GM18498 (cell line): Measurements from ENCODE around the gene KCNJ6.

Source experiments
- ATAC-seq: cut with Tn5 transposase; IDR thresholded peaks from one replicate; pipeline ENCODE4 v1.9.1; 2021; ENCODE audit warnings: mild to moderate bottlenecking, moderate library complexity; ENCODE audit not compliant: unreplicated experiment

KCNJ6 gene

GRCh38 chr21:37868446-37869295 is 47.6 kb downstream of the KCNJ6 start:
- no peak for ATAC-seq

- ATAC-seq = no peak
Measured at GRCh38 chr21:37866027-37866426, 50.2 kb downstream of the KCNJ6 start.

DNA sequence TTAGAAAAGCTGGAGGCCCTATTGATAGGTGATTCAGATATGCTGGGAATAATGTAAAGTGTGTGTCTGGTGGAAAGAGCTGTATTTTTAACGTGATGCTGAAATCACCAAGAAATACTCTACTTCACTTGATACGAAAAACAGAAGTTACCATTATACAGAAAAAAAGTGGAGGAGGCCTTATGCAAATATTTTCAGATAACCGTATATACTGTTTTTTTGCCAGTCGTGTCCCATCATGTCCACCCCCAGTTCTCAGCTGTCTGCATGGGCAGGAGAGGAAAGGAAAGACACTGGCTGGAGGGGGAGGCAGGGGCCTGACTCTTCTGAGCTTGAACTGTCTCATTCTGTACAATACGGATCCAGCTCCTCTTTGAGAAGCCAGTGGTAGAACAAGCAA is 51.1 kb downstream of the KCNJ6 start:
- ATAC-seq = no peak

DNA sequence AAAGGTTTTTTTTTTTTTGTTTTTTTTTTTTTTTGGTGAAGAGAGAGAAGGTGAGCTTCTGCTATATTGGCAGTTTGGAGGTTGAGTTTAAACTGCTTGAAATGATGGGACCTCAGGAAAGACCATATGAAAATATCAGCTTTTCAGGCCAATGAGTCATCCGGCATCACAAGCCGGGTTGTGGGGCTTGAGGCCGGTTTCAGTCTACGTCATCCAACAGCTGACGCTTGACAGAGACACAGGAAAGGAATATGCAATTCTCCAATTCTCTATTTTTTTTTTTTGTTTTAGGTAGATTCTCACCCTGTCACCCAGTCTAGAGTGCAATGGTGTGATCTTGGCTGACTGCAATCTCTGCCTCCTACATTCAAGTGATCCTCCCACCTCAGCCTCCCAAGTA is 52.4 kb downstream of the KCNJ6 start:
- no peak for ATAC-seq

GRCh38 chr21:37862536-37862935 is 53.7 kb downstream of the KCNJ6 start:
- peak; percentile 56 for ATAC-seq

DNA sequence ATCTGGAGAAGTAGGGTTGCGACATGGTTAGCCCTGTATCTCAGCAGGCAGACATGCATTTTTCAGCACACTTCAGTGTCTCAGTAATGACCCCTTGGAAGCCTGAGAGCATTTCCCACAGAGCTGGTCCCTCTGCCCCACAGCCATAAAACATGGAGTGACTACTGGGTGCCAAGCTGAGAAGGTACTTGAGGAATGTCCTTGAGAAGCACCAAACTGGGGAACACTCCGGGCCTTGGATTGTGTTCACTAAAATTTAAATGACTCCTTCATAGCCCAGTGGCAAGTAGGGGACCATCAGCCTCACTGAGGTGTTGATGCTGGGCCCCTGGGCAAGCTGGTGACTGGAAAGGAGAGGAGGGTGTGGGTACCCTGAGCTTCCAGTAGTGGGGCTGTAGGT is 54.7 kb downstream of the KCNJ6 start:
- ATAC-seq = no peak

DNA sequence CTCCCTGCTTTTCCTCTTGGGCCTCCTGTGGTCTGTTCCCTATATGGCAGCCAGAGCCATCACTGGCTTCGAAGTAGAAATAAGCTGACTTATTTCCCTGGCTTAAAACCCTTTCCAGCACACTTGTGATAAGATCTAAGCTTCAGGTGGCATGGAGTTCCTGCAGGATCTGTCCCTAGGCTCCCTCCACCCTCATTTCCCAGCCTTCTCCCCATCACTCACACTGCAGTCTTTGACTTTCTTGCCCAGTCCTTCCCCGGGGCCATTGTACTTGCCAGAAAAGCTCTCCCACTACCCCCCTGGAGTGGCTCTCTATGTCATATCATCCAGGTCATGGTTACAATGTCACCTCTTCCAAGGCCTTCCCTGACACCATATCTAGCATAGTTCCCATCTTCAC is 55.8 kb downstream of the KCNJ6 start:
- no peak for ATAC-seq

GRCh38 chr21:37855647-37856625 is 60.3 kb downstream of the KCNJ6 start:
- no peak for ATAC-seq

DNA sequence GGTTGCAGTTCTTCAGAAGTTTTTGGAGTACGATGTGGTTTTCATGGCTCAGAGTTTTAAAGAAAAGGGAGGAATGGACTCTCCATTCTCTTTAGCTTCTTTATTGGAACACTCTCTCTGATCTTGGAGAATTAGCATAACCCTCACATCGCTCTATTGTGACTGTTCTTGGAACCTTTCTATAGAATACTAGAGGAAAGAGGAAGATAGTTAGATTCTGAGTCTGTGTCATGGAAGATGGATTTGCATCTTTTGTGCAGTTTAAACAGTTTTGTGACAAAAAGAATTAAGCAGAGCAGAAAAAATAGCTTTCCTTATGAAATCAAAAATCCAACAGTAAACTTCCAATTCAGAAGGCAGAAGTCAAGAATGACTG is 61.0 kb downstream of the KCNJ6 start:
- ATAC-seq = no peak

- ATAC-seq = no peak
Measured at GRCh38 chr21:37849506-37850102, 66.7 kb downstream of the KCNJ6 start.

DNA sequence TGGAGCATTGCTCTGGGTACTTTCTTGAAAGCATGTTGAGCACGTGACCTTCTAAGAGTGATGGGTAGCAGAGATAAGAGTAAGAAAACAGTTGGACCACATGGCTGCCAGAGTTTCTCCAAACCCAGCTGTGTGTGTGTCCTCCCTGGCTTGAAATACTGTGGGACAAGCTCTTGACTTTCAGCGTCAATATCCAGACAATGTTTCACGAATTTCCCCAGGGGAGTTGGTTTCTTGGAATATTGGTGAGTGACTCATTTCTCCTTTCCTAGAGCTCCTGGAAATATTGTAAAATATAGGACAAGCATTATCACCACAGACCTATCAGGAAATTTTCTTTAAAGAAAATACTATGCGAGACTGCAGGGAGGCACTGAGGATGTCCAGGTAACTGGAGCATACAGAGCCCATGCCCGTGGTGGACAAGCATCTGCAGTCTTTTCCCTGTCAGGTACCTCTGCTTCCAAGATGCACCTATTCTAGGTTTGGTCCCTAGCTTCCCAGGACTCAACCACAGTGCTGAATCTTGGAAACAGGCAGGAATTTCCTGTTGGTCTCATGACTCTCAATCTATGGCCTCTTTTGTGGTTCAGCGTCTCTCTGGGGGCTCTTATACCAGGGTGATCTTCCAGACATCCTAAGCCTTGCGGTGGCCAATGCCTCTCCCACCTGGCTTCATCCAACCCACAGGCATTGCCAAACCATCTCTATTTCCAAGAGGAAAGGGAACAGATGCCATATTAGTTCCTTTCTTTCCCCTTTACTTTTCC is 67.4 kb downstream of the KCNJ6 start:
- no peak for ATAC-seq

GRCh38 chr21:37845535-37845934 is 70.7 kb downstream of the KCNJ6 start:
- no peak for ATAC-seq

DNA sequence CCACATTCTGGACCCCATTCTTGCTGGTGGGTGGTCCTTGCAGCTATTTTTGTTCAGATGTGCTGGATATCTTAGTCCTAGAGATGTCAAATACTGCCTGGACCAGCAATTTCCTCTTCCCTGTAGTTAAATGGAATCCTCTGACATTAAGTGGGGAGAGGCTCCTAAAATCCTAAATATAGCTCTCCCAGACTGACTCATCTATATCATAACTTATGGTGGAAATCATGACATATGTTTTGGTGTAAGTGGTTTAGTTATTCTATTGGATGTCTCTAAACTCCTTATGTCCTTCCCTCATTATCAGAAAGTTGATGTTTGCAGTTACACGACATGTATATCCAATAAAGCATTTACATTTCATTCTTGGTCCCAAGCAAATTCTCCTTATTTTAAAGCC is 73.1 kb downstream of the KCNJ6 start:
- ATAC-seq = no peak

GRCh38 chr21:37842163-37842919 is 73.9 kb downstream of the KCNJ6 start:
- no peak for ATAC-seq

DNA sequence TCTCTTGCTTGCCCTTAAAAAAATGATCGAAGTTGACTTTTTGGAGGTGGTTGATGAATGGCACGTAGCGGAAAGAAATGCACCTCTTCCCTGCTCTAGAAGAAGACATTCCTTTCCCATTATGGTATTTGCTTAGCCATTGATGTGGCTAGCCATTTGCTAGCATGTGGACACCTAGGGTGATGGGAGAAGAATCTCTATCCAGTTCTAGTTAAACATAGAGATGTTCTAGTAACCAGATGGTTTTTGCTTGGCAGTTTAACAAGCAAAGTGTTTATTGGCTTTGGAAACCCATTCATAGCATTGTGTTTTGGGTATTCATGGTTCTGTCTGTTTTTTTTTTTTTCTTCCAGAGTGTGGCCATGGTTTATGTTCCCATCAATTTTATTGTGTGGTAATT is 78.9 kb downstream of the KCNJ6 start:
- ATAC-seq = no peak

- no peak for ATAC-seq
Measured at GRCh38 chr21:37835481-37835880, 80.8 kb downstream of the KCNJ6 start.

DNA sequence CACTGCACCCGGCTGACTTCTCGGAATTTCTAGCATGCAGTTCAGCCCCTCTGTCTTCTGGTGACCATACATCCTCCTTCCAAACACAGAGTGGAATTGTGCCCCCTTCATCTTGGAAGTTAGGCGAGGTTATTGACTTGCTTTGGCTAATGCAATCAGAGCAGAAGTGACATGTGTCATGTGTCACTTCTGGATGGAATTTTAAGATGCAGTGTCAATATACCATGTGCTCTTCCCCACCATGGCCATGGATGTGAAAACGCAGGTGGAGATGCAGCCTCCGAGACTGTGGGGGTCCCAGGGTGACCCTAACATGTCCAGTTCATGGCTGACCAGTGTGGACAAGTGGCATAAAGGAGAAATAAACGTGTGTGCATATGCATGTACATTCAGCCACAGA is 83.0 kb downstream of the KCNJ6 start:
- ATAC-seq = no peak

DNA sequence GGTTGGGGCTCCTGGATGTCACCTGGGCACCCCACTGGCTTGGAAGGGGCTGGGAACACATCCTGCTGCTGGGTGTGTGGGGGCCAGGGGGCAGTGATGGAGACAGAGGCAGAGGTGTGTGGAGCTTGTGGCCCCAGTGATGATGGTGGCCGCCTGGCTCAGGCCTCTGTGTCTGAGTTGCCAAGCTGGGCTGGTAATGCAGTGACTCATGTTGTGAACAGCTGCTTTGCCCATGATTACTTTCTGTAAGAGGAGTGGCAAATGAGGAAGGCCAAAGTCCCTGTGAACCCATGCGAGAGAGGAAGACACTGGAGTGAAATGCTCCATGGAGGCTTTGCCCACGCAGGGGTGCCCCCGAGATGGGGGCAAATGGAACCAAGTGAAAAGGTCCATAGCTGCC is 86.8 kb downstream of the KCNJ6 start:
- no peak for ATAC-seq

DNA sequence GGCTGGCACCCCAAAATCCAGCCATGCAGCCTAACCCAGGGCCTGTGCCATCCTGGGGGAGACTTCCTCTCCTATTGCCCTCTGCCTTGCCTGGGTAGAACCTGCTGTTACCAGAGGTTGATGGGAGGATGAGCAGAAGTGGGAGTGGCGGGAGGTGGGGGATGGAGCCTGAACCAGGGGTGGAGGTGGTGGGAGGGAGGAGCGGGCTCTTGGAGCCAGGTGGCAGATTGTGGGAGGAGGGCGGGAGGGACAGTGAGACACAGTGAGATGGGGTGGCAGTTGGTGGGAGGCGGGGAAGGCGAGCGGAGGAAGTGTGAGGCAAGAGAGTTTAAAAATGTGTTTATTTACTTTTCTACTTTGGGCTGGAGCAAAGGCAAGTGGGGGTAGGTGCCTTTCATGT is 87.3 kb downstream of the KCNJ6 start:
- ATAC-seq = no peak

GRCh38 chr21:37828556-37828955 is 87.7 kb downstream of the KCNJ6 start:
- no peak for ATAC-seq
